Sigmoid colon (tissue), 4 donors: ENCODE results near the gene THRB.

Source experiments
- EP300 ChIP-seq, 4 donors: sonication (generic); formaldehyde crosslinking; IDR thresholded peaks; one replicate each; pipeline ENCODE4 v1.6.1; 2017; ENCODE audit warnings: antibody characterized with exemption in 4 of 4
- POLR2A ChIP-seq, 2 donors: fragments of 450-650 bp; IDR thresholded peaks; one replicate each; pipeline ENCODE4 v1.6.1; 2016; ENCODE audit warnings: antibody characterized with exemption in 2 of 2, mild to moderate bottlenecking in 2 of 2, moderate library complexity in 2 of 2
- POLR2AphosphoS5 ChIP-seq, 4 donors: sonication (generic); formaldehyde crosslinking; IDR thresholded peaks; one replicate each; pipeline ENCODE4 v1.6.1; 2017; ENCODE audit warnings: antibody characterized with exemption in 4 of 4
- TF ChIP-seq, protein P1 (sequence below), 4 experiments: fragments of 450-650 bp in 3 of 4; fragments of 200-600 bp in 1 of 4; IDR thresholded peaks; one replicate each; pipeline ENCODE4 v1.5.1; 2016 to 2019; ENCODE audit warnings: antibody characterized with exemption in 4 of 4, mild to moderate bottlenecking in 3 of 4, moderate library complexity in 2 of 4

DNA sequence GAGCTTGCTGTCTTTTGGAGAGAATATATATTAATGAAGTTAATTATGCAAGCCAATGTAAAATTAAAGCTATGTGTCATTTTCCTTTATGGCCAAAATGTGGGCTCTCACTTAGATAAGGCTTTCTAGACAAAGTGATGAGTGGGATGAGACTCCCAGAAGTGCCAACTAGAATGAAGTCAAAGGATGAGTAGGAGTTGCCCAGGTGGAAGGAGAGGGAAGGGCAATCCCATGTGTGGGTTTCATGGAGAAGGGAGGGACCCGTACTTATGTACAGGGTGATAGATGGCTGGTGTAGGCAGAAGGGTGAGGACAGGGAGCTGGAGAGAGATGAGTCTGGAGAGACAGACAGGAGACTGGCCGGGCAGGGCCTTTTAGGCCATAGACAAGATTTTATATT, 239.2 kb downstream of the THRB start:
- no peak for TF ChIP-seq POLR2A (IDR thresholded peaks at IDR 0.05)
- TF ChIP-seq, protein P1, sequence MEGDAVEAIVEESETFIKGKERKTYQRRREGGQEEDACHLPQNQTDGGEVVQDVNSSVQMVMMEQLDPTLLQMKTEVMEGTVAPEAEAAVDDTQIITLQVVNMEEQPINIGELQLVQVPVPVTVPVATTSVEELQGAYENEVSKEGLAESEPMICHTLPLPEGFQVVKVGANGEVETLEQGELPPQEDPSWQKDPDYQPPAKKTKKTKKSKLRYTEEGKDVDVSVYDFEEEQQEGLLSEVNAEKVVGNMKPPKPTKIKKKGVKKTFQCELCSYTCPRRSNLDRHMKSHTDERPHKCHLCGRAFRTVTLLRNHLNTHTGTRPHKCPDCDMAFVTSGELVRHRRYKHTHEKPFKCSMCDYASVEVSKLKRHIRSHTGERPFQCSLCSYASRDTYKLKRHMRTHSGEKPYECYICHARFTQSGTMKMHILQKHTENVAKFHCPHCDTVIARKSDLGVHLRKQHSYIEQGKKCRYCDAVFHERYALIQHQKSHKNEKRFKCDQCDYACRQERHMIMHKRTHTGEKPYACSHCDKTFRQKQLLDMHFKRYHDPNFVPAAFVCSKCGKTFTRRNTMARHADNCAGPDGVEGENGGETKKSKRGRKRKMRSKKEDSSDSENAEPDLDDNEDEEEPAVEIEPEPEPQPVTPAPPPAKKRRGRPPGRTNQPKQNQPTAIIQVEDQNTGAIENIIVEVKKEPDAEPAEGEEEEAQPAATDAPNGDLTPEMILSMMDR (IDR thresholded peaks at IDR 0.05): no peak
- TF ChIP-seq EP300 (IDR thresholded peaks at IDR 0.05): no peak
- TF ChIP-seq POLR2AphosphoS5 (IDR thresholded peaks at IDR 0.05): no peak
